Left lung (tissue), 10 donors: Measurements from ENCODE around the gene DSCAM. TPM values are rescaled to one million over a fixed set of nuclear protein-coding genes. Genes with fewer than 3 reads are reported as not detected.

Source experiments
- ATAC-seq: fragments of 200-7000 bp; cut with Tn5 transposase; one replicate; pipeline ENCODE4 v1.9.1; 2020; ENCODE audit warnings: moderate library complexity
- DNase-seq, 4 donors: peaks; one replicate each; pipeline ENCODE4 v3.0.0-alpha.2; 2013 to 2020
- H3K27ac ChIP-seq, 2 donors: fragments of 200-600 bp; sonication (generic) in 1 of 2; one replicate each; pipeline versions ENCODE4 v1.5.0 to v1.8.0; 2020 to 2021
- H3K27me3 ChIP-seq, 2 donors: fragments of 200-600 bp; sonication (generic) in 1 of 2; one replicate each; pipeline versions ENCODE4 v1.5.0 to v1.8.0; 2020 to 2021
- H3K36me3 ChIP-seq, 2 donors: fragments of 200-600 bp; sonication (generic) in 1 of 2; one replicate each; pipeline versions ENCODE4 v1.5.0 to v1.8.0; 2020 to 2021
- H3K4me1 ChIP-seq, 2 donors: fragments of 200-600 bp; one replicate each; pipeline ENCODE4 v1.8.0; 2021
- H3K4me3 ChIP-seq, 2 donors: fragments of 200-600 bp; sonication (generic) in 1 of 2; one replicate each; pipeline versions ENCODE4 v1.5.0 to v1.8.0; 2020 to 2021; ENCODE audit warnings: mild to moderate bottlenecking in 1 of 2
- H3K9me3 ChIP-seq, 2 donors: fragments of 200-600 bp; sonication (generic) in 1 of 2; one replicate each; pipeline versions ENCODE4 v1.5.0 to v1.8.0; 2020 to 2021
- CTCF ChIP-seq, 2 donors: fragments of 200-600 bp; sonication (generic) in 1 of 2; IDR thresholded peaks; one replicate each; pipeline versions ENCODE4 v1.5.0 to v1.8.0; 2021; ENCODE audit warnings: antibody characterized with exemption in 2 of 2
- intact Hi-C, 2 donors: fragments of 100-400 bp; cut with DNase I; formaldehyde crosslinking; loops; one replicate each; pipeline versions ENCODE4 v1.11.2 to v1.14.2; 2022
- polyA plus RNA-seq, 6 donors: library from polyadenylated mRNA; unstranded; fragments of 120-200 nt; gene quantifications; one replicate each; pipeline ENCODE4 v1.2.1, GENCODE V29; 2013; ENCODE audit not compliant: insufficient read length in 6 of 6
- total RNA-seq, 2 donors: library from RNA; stranded (reverse); fragmentation: NEBNext Ultra II Directional; extraction: Animal tissue kit (Norgen Biotek cat#: 25700); gene quantifications; one replicate each; pipeline ENCODE4 v1.2.1, GENCODE V29; 2021
- donor health status: DM: no; HTN: yes; CAD: no.
- donor health status: DM: no; HTN: no; CAD: no.

The DSCAM gene
- total and polyA plus RNA-seq, 8 donors, result 0.03 to 0.24 (median 0.07) TPM; not detected in 1

- no peaks in the 10 kb centered on the region for H3K9me3 ChIP-seq
- no peak for DNase-seq
- no peak for ATAC-seq
- no peak for TF ChIP-seq CTCF (IDR thresholded peaks at IDR 0.05)
- no peaks in the 10 kb centered on the region for H3K36me3 ChIP-seq
- H3K4me3 ChIP-seq, result no peak overlapping the region
- no peak overlapping the region for H3K27ac ChIP-seq
- intact Hi-C loops, result no loop called here
- H3K27me3 ChIP-seq, result no peaks in the 10 kb centered on the region
- H3K4me1 ChIP-seq, result no peaks in the 10 kb centered on the region
These were observed 677.0 kb downstream of the DSCAM start for GRCh38 chr21:40169971-40170370.

- no peak overlapping the region for H3K27ac ChIP-seq
- DNase-seq (peak in 1 of 4 donors; percentile 26), ATAC-seq (no peak)
- H3K4me1 ChIP-seq, result no peaks in the 10 kb centered on the region
- no peak overlapping the region for H3K4me3 ChIP-seq
- no peak for TF ChIP-seq CTCF (IDR thresholded peaks at IDR 0.05)
- intact Hi-C loops, result no loop called here
- no peaks in the 10 kb centered on the region for H3K27me3 ChIP-seq
- no peaks in the 10 kb centered on the region for H3K36me3 ChIP-seq
- H3K9me3 ChIP-seq, result no peaks in the 10 kb centered on the region
These were observed 680.6 kb downstream of the DSCAM start for GRCh38 chr21:40166291-40166843.

DNA sequence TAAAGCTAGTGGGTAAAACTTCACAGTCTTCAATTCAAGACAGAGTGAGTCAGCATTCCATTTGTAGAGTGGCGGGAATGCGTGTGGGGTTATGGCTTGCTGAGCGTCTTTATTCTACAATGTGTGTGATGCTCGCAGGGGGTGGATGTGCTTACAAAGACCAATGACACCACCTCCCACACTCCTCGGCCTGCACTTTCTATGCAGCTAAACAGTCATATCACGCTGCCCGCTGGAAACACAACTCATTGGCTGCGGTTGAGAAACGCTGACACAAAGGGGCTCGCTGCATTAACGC, 681.2 kb downstream of the DSCAM start:
- H3K9me3 ChIP-seq, result no peaks in the 10 kb centered on the region
- ATAC-seq (no peak), DNase-seq (no peak)
- H3K27ac ChIP-seq, result no peak overlapping the region
- no peaks in the 10 kb centered on the region for H3K4me1 ChIP-seq
- H3K4me3 ChIP-seq, result no peak overlapping the region
- H3K27me3 ChIP-seq, result no peaks in the 10 kb centered on the region
- no peaks in the 10 kb centered on the region for H3K36me3 ChIP-seq
- no peak for TF ChIP-seq CTCF (IDR thresholded peaks at IDR 0.05)
- intact Hi-C loops, result no loop called here

DNA sequence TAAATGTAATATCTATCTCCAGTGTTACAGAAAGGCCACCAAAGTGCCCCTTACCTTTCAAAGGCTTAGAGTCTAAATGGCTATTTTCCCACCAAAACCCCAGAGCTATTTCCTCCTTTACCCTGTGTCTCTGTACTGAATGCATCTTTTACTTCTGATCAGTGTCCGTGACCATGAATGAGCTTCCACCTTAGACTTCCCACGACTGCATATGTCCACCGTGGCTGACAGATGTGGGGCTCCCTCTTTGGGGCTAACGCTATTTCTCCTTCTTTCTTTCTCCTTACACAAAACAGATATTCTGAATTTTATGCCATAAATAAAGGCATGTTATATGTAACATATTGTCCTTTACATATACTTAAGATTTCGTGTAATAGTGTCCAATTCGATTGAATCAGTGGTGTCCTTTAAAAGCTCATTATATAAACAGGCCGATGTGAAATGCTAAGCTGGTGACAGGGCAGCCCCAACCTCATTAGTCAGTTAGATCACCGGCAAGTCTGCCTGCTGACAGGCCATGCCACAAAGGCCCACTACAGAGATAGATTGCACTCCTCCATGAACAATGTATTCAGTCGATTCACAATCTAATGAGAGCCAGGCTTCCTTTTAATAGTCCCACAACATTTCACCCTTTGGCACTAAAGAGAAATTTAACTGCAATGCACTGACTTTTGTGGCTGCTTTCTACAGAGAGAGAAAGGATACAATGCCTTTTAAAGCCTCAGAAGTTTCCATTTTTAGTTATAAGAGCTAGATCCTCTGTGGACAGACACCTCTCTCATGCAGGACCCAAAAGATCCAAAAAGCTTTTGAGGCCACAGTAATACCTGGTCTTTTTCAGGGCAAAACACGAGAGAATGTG, 681.8 kb downstream of the DSCAM start:
- Histone ChIP-seq H3K36me3 (no peaks in the 10 kb centered on the region), H3K27ac (no peak overlapping the region), H3K4me1 (no peaks in the 10 kb centered on the region), H3K4me3 (no peak overlapping the region), H3K27me3 (no peaks in the 10 kb centered on the region), H3K9me3 (no peaks in the 10 kb centered on the region)
- intact Hi-C loops, result no loop called here
- DNase-seq (no peak), ATAC-seq (no peak)
- no peak for TF ChIP-seq CTCF (IDR thresholded peaks at IDR 0.05)

DNA sequence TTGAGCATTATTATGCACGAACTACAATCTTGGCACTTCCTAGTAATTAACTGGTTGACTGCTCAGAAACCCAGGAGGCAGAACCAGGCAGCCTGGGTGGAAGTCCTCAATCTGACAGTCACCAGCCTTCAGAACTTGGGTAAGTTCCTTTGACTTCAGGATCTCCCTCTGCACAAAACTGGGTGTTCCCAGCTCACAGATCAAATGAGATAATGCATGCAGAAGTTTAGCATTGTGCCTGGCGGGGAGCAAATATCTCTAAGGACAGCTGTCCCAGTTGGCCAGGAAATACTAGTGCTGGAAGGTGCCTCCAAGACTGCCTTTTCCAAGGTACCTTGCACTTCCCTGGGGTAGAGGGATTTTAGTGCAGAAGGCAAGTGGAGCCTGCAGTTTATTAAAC, 684.9 kb downstream of the DSCAM start:
- no peak overlapping the region for H3K4me3 ChIP-seq
- H3K36me3 ChIP-seq, result no peaks in the 10 kb centered on the region
- H3K9me3 ChIP-seq, result no peaks in the 10 kb centered on the region
- no peak for DNase-seq
- no peak for ATAC-seq
- no peaks in the 10 kb centered on the region for H3K4me1 ChIP-seq
- intact Hi-C loops, result no loop called here
- no peak overlapping the region for H3K27ac ChIP-seq
- no peaks in the 10 kb centered on the region for H3K27me3 ChIP-seq
- TF ChIP-seq CTCF (IDR thresholded peaks at IDR 0.05), result no peak
